ENCODE data around the gene CHRM4.
A peak's percentile ranks its signal among the peaks of the same experiment; 100 is the strongest.

CHRM4 gene

GRCh38 chr11:46404476-46405017 is 13.0 kb upstream of the CHRM4 start:
- peak in 1 of 10 donors; percentile 29 for DNase-seq
- intact Hi-C loops (cut with DNase I) = no loop called here

GRCh38 chr11:46402957-46403902 is 11.7 kb upstream of the CHRM4 start:
- intact Hi-C loops (cut with DNase I) = no loop called here
- DNase-seq = peak in 2 of 10 donors; percentile 18 to 66

- DNase-seq = peak in 2 of 10 donors; percentile 76 to 77
- intact Hi-C loops (cut with DNase I) = no loop called here
These were observed 6.0 kb upstream of the CHRM4 start for GRCh38 chr11:46397526-46397925.

- intact Hi-C loops (cut with DNase I) = no loop called here
- peak in 1 of 10 donors; percentile 56 for DNase-seq
These were observed 2.2 kb upstream of the CHRM4 start for GRCh38 chr11:46393759-46394158.

- intact Hi-C loops (cut with DNase I) = no loop called here
- no peak for DNase-seq
These were observed 1.6 kb upstream of the CHRM4 start for GRCh38 chr11:46393231-46393616.

- intact Hi-C loops (cut with DNase I) = no loop called here
- DNase-seq = peak in 9 of 10 donors; percentile 56 to 95 (median 75)
These were observed 1.1 kb upstream of the CHRM4 start for GRCh38 chr11:46392421-46393230.

GRCh38 chr11:46391186-46391577 is 394 bp downstream of the CHRM4 start:
- peak in 1 of 10 donors; percentile 62 for DNase-seq

GRCh38 chr11:46390331-46391171 is 1.0 kb downstream of the CHRM4 start:
- intact Hi-C loops (cut with DNase I) = no loop called here
- peak in 2 of 10 donors; percentile 69 to 81 for DNase-seq

More at GRCh38 chr11:46391186-46391577, 394 bp downstream of the CHRM4 start:
- intact Hi-C loops (cut with DNase I) = no loop called here

GRCh38 chr11:46389450-46390330 is 1.9 kb downstream of the CHRM4 start:
- intact Hi-C loops (cut with DNase I) = loop anchor here (2.0 kb wide), 1 partner anchor 149 kb away; no protein-coding TSS in a partner anchor
- peak; percentile 66 to 96 (median 80) for DNase-seq

GRCh38 chr11:46388619-46389449 is 2.7 kb downstream of the CHRM4 start:
- intact Hi-C loops (cut with DNase I) = loop anchor here (2.0 kb wide), 1 partner anchor 150 kb away; no protein-coding TSS in a partner anchor
- no peak for DNase-seq

- peak in 8 of 10 donors; percentile 61 to 95 (median 72) for DNase-seq
- intact Hi-C loops (cut with DNase I) = loop anchor here (2.0 kb wide), 1 partner anchor 151 kb away; no protein-coding TSS in a partner anchor
These were observed 3.5 kb downstream of the CHRM4 start for GRCh38 chr11:46387919-46388618.

GRCh38 chr11:46387456-46387855 is 4.1 kb downstream of the CHRM4 start:
- intact Hi-C loops (cut with DNase I) = no loop called here
- no peak for DNase-seq

- intact Hi-C loops (cut with DNase I) = no loop called here
These were observed 4.9 kb downstream of the CHRM4 start for GRCh38 chr11:46386674-46387073.

GRCh38 chr11:46386005-46386578 is 5.5 kb downstream of the CHRM4 start:
- intact Hi-C loops (cut with DNase I) = no loop called here
- DNase-seq = peak in 1 of 10 donors; percentile 53

More at GRCh38 chr11:46386674-46387073, 4.9 kb downstream of the CHRM4 start:
- no peak for DNase-seq

GRCh38 chr11:46385169-46386004 is 6.2 kb downstream of the CHRM4 start:
- DNase-seq = peak in 1 of 10 donors; percentile 64
- intact Hi-C loops (cut with DNase I) = no loop called here
